ENCODE measurements around the gene SCP2.
A peak's percentile ranks its signal among the peaks of the same experiment; 100 is the strongest.

Gene SCP2

DNA sequence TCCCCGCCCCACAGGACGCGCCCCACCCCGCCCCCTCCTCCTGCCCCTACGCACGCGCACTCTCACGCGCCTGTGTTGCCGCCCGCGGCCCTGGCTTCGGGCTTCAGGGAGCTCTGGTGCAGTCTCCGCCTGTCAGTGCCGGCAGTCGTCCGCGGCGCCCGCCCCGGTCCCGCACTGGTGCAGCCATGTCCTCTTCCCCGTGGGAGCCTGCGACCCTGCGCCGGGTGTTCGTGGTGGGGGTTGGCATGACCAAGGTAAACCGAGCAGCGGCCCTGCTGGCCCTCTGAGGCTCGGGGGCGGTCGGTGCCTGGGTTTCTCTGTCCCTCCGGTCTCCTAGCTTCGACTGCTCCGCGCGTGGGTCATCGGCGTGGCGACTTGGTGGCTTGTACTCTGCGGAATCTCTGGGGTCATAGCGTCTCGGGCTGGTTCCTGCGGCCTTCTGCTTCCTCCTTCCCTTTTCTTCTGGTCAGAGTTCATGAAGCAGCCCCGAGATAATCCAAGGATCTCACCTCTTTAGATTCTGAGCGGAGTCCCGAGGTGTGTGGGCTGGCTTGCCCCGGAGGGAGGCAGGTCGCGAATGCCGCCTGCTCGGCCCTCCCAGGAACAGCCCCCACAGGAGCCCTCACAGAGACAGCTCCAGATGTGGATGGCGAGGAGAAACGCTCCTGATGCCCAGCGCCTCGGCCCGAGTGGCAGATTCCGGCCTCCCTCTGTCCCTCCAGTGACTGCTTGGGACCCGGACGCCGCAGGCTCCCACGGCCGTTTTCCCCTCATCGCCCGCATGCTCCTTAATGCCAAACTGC lies at the start of gene SCP2:
SCP2 (plus strand) TSS at position 65 of the 803 bp plus-strand sequence; CDS start at position 186, 121 bp downstream.
- DNase-seq (ENCODE audit: low spot score), result peak; percentile 87

GRCh38 chr1:52877554-52877953 lies 49.5 kb upstream of the SCP2 start:
- no peak for DNase-seq (ENCODE audit: low spot score)

- no peak for DNase-seq (ENCODE audit: low spot score)
Observed at GRCh38 chr1:52880206-52880605, 46.9 kb upstream of the SCP2 start.

DNA sequence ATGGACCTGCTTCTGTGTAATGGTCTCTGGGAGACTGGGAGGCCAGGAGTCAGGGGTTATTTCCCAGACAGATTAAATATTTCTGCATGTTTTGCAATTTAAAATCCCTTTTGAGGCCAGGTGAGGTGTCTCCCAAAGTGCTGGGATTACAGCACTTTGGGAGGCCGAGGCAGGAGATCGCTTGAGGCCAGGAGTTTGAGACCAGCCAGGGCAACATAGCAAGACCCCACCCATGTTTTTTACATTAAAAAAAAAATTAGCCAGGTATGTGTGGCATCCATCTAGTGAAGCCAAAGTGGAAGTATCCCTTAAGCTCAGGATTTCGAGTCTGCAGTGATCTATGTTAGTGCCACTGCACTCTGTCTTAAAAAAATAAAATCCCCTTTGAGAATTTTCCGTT lies 39.6 kb upstream of the SCP2 start:
- no peak for DNase-seq (ENCODE audit: low spot score)

DNA sequence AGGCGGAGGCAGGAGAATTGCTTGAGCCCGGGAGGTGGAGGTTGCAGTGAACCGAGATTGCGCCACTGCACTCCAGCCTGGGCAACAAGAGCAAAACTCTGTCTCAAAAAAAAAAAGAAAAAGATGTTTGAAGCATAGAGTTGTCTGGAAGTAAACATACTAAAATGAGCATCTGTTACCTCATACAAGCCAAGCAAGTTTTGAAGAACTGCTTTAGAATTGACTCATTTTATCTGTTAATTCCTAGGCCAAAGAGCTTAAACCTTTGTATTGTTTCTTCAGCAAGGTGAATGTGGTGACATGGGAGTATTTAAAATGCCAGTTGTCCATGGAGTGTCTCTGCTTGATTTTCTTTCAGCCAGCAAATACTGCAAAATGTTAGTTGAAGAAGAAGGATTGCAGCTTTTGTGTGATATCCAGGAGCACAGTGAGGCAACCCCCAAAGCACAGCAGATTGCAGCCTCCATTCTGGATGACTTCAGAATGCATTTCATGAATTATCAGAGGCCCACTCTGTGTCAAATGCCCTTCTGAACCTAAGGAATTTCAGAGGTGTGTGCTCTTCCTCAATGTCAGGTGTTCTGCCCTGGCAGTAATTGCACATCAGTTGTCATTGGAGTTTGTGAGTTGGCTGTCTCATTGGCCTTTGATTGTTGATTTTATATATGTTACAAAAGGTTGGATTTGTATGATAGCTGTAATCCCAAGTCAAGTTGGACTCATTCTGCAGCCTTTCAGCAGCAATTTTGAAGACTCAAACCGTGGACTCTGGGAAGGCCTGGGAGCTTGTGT lies 34.5 kb upstream of the SCP2 start:
- DNase-seq (ENCODE audit: low spot score), result no peak

DNA sequence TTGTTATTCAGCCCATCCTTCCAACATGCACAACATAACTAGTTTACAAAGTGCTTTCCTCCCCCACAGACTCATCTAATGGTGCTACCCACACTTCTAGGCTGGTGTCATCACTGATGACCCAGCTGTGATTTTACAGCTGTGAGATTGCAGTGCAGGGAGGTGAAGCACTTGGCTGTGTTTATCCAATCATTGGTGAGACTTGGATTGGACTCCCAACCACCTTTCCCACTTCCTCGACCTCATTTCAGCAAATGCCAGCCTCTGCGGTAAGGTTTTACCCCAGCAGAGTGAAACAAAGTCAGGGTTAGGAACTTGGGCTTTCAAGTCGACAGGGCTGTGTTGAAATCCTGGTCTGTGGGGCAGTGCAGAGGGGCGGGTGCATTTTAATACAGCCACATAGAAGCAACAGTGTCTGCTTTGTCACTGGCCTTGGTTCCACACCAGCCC lies 27.6 kb upstream of the SCP2 start:
- DNase-seq (ENCODE audit: low spot score), result no peak

DNA sequence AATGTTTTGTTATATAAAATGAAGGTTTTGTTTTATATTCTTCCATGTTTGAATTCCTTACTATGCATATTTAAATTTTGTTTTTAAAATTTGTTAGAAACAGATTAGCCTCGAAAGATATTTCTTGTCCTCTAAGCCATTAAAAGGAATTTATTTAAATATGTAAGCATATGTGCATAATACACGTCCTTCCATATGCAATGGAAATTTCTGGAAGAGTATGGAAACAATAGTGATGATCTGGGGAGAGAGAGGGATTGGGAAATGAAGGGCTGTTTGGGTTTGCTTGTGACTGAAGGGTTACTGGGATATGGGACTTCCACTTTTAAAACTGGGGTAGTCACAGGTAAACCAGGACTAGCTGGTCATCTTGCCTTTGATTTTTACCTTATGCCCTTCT lies 26.7 kb upstream of the SCP2 start:
- no peak for DNase-seq (ENCODE audit: low spot score)

DNA sequence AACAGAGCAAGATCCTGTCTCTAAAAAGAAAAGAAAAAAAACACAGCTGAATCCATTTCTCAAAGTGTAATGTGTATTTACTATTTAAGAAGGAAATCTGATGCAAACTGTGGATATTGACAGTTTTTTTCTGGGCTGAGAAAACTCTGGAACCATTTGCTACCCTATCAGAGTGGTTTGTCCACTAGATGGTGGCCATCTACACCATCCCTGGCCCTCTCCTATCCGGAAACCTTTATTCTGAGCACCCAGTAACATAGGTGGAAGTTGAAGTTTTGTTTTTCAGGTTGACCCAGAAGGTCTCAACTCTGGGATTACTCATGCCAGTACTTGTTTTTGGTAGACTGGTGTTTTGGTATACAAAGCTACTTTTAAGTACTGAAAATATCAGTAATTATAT lies 25.7 kb upstream of the SCP2 start:
- DNase-seq (ENCODE audit: low spot score), result no peak

- DNase-seq (ENCODE audit: low spot score), result no peak
Observed at GRCh38 chr1:52904208-52904926, 22.7 kb upstream of the SCP2 start.

- peak; percentile 72 for DNase-seq (ENCODE audit: low spot score)
Observed at GRCh38 chr1:52904927-52905698, 22.0 kb upstream of the SCP2 start.

DNA sequence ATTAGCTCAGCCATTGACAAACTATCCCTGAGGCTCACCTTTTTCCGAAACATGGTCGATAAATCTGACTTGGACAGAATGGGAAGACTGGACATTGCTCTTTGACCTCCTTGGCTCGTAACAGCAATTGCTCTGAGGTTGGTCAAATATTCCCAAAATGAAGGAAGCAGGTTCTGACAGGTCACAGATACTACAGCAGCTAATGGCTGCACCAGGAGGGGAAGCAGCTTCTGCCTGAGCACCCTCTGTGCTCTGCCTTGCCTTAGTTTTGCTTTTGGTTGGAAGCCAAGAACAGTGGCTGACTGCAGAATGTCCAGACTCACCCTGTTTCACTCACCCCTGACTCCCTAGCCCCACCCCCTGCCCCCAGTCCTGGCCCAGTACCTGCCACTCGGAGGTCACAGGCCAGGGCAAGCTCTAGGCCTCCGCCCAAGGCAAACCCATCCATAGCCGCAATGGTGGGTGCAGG lies 20.9 kb upstream of the SCP2 start:
- DNase-seq (ENCODE audit: low spot score), result no peak

DNA sequence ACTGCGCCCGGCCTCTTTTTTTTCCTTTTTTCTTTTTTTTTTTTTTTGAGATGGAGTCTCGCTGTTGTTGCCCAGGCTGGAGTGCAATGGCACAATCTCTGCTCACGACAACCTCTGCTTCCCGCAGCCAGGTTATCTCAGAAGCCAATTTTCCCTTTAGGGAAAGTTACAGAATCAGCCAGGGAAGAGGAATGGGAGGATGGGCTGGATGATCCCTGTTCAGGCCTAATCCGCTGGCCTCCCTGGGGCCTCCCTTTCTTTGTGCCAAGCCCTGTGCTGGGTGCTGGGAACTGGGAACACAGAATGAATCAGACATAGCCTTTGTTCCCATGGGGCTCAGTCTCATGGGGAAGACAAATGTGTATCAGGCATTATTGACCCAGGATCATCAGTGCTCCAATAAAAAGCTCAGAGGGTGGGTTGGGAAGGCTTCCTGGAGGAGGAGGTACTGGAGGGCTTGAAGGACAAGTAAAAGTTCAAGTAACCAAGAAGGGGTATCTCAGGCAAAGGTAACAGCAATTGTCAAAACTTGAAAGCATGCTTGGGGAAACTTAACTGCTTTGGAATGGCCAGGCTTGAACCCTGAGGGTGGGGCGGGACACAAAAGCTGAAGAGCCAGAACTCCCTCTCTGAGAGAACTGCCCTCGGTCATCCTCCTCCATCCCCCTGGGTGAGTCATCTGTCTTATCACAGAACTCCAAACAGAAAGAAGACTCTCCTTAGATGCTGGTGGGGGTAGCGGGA lies 19.8 kb upstream of the SCP2 start:
- DNase-seq (ENCODE audit: low spot score), result no peak

DNA sequence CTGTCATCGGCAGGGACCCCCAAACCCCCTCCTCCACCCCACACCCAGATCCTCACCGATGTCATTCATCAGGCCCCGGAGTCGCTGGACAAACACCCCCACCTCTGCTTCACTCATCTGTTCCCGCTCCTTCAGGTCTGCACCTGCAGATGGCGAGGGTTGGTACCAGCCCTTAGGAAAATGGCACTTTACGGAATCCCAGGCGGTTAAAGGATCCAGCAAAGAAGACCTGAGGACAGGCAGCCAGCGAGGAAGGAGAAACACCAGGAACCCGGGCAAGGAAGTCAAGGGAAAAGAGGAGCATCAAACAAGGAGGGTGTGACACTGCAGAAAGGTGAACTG lies 19.3 kb upstream of the SCP2 start:
- no peak for DNase-seq (ENCODE audit: low spot score)

GRCh38 chr1:52911541-52911940 lies 15.5 kb upstream of the SCP2 start:
- DNase-seq (ENCODE audit: low spot score), result peak; percentile 45

DNA sequence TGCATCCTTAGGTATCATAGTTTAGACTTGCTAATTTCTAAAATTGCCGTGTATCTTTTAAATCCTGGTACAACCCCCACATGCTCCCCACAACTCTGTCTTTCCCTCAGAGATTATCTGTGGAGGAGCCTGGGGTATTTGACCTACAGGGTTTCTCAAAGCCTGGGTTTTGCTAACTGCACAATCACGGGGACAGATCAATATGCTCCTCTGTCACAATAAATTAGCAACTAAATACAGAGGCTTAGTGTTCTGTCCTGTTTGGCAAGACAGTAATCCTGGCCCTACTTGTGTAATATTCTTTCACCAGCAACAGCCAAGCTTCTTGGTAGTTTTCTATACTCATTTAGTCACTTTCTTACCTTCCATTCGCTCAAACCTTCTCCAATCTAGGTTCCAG lies 14.1 kb upstream of the SCP2 start:
- DNase-seq (ENCODE audit: low spot score), result peak; percentile 6

- DNase-seq (ENCODE audit: low spot score), result peak; percentile 55
Observed at GRCh38 chr1:52913537-52913936, 13.5 kb upstream of the SCP2 start.

- peak; percentile 20 for DNase-seq (ENCODE audit: low spot score)
Observed at GRCh38 chr1:52914463-52914862, 12.6 kb upstream of the SCP2 start.

DNA sequence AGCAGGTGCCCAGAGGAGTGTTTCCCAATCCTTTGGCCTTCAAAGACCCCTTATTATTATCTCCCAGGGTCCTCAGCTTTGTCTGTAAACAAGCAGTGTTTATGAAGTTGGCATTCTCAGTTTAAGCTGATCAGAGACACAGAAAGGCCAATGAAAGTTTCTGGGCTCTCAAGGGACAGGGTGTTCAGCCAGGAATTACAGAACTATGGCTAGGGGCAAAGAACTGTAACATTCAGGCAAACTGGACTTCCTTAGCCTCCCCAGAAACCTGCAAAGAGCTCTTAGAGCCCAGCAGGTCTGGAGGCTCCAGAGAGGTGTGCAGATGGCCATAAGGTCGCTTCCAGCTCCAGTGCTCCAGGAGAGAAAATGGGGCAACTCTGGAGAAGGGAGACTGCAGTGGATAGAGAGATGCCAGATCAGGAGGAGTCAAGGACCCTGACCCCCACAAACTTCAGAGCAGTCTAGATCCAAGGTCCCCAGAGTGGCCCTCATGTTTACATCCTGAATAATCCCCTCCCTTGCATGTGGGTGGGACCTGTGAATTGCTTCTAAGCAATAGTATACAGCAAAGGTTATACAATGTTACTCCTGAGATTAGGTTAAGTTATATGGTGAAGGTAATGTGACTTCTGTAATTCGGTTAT lies 11.7 kb upstream of the SCP2 start:
- DNase-seq (ENCODE audit: low spot score), result no peak

DNA sequence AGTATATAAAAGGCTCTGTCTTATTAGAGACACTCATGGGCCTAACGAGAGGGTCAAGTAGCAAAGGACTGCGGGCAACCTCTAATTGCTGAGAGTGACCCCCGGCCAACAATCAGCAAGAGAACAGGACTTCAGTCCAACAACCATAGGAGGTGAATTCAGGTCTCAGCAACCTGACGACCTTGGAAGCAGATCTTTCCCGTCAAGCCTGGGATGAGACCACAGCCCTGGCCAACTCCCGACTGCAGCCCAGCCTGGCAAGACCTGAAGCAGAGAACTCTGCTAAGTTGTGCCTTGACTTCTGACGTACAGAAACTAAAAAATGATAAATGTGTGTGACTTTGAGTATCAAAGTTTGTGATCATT lies 11.2 kb upstream of the SCP2 start:
- DNase-seq (ENCODE audit: low spot score), result no peak

DNA sequence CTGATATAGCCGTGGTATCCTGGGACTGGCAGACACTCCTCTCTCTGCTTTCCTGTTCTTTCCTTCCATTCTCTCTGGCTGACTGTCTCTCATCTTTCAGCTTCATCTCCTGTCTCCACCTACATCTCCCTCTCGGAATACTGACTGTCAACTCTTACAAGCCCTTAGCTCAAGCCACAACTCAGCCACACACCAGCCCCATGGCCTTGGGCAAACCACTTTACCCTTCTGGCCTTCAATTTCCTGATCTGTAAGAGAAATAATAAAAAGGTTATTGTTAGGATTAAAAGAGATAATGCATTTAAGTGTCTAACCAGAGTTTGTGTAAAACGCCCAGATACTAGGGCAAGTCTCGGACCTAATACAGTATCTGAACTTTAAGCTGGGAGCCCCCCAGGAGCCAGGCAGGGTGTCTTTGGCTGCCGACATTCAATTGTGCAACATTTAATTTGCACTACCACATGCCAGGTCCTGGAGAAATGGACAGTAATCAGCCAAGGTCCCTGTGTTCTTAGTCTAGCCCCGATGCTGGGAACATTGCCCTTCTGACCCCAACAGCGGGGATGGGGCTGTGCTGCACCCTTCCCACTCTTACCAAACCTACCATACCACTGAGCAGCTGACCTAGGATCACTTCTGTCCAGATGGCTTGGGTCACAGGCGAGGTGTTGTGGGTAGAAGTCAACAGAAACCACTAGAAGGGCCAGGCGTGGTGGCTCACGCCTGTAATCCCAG lies 10.7 kb upstream of the SCP2 start:
- DNase-seq (ENCODE audit: low spot score), result peak; percentile 14

Data from ecto neural progenitor cell (in vitro differentiated cells).